ENCODE results near the gene CIDEA.

The CIDEA gene

DNA sequence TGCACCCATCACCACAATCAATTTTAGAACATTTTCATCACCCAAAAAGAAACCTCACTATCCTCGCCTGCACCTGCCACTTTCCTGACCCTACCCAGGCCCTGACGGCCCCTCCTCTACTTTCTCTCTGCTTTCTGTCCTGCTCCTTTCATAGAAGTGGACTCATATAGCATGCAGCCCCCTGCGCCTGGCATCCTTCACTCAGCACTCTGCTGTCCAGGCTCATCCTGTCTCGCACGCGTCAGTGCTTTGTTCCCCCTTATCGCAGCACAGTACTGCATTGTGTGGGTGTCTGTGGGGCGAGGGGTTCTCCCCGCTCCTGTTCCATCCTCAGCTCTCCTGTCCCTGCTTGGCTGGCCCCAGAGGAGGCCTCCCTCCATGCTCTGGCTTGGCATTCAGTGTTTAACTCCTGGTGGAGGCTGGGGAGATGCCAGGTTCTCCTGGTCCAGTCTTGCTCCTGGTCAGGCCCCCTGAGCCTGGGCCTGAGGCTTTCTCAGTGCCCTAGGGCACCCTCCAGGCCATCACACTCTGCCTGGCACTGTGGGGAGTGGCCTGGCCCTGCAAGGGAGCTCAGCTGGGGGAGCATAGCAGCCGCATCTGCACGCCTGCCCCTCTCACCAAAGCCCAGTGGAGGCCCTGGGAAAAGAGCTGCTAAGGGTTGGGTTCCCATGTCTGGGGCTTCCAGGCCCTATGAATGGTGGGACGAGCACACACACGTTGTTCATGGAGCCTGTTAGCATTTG is 47.3 kb downstream of the CIDEA start:
- DNase-seq = no peak

DNA sequence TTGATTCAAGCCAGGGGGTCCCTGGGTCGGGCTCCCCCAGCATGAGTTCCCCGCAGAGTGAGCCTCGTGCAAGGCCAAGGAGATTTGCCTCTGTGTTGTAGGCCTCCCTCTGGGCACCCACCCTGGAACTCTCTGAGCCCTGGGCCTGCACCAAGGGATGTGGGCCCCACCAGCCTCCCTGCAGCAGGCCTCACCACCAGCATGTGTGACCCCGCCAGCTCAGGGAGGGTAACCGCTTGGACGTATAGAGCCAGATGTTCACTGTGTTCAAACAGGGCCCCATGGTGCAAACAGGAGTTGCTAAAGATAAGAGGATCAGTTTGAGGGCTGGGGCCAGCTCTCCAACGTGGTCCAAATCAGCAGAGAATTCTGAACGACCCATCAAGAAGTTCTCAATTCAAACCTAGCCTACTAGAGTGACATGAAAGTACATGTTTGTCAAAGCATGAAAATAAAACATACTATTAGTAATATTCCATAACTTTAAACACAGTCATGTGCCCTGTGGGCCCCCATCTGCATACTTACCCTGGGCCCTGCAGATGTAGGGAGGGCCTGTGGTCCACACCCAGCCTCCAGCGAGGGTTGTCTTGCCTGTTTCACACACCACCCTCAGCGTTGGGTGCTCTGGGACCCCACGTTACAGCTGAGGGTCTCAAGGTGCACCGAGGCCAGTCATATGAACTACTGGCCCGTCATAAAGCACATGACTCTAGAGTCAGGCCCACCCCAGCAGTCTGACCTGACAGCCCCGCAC is 48.4 kb downstream of the CIDEA start:
- DNase-seq = no peak

DNA sequence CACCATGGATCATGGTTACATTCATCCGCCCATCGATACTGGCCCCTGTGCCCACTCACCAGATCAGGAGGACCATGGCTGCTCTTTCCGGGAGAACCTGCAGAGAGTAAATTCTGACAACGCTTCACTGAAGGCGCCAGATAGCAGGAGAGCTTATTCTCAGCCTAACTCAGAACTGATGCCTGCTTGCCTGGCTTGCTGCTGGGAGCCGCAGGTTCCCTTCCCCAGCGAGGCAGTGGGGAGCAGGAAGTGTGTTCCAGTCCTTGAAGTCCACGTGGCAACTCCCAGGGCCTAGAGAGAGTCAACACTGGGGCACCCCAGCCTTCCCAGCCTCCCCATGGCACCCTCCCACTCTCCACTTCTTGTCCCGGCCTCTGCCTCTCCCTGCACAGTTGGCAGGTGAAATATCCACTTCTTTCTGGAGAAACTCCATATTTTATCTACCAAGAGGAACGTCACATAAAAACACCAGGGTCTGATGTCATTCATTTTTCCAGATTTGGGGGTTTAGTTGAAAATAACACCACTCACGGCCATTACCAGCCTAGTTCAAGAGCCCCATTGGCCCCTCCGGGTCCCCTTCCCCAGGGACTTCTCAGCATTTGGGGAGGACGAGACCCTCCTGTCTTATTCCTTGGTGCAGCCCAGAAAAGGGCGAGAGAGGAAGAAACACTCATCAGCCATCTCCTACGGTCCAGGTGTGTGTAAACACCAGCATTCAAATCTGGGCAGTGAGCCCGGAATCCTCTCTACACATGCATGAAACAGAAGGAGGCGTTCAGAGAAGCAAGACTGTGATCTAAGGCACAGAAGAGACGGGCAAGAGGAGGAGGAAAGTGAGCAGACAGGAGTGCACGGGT is 50.4 kb downstream of the CIDEA start:
- no peak for DNase-seq

DNA sequence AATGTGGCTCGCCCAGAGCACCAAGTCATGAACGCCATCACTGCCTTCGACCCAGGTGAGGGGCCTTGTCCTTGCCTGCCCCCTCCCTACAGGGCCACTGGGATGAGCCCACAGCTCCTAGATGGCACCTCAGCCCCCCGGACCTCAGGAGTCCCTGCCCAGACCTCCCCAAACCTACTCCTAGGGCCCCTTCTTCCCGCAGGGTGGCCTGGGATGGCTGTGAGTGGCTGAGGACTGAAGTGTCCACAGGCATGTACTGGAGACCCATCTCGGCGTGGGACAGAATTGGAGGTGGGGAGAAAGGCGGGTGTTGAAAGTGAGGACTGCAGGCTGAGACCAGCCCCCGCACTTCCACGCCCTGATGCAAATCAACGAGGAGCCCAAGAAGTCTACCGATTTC is 51.0 kb downstream of the CIDEA start:
- DNase-seq = no peak

DNA sequence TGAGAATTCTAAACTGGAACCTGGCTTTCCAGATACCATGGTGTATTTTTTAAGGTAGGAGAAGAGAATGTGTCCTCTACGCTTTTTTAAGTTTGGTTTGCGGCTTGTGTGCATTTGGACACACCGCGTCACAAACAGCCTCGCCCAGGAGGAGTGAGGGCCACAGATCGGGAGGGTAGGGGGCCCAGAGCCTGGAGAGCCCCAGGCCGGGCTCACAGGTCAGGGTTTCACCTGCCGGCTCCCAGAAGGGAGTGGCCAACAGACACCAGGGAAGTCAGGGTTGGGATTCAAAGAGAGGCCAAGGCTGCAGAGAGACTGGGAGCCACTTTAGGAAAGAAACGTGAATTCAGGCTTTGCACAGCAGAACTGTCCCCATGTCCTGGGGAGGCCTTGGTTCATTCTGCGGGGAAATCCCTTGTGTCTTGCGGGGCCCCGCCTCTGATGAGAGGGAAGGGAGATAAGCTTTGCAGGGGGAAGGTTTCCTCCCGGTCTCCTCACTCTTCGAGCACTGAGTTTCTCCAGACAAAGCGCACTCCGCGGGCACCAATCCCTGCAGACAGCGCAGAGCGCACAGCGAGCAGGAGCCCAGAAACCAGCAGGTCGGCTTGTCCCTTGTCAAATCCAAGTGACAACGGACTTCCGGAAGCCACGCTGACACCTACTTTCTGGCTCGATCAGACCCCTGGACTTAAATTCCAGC is 51.9 kb downstream of the CIDEA start:
- DNase-seq = no peak

DNA sequence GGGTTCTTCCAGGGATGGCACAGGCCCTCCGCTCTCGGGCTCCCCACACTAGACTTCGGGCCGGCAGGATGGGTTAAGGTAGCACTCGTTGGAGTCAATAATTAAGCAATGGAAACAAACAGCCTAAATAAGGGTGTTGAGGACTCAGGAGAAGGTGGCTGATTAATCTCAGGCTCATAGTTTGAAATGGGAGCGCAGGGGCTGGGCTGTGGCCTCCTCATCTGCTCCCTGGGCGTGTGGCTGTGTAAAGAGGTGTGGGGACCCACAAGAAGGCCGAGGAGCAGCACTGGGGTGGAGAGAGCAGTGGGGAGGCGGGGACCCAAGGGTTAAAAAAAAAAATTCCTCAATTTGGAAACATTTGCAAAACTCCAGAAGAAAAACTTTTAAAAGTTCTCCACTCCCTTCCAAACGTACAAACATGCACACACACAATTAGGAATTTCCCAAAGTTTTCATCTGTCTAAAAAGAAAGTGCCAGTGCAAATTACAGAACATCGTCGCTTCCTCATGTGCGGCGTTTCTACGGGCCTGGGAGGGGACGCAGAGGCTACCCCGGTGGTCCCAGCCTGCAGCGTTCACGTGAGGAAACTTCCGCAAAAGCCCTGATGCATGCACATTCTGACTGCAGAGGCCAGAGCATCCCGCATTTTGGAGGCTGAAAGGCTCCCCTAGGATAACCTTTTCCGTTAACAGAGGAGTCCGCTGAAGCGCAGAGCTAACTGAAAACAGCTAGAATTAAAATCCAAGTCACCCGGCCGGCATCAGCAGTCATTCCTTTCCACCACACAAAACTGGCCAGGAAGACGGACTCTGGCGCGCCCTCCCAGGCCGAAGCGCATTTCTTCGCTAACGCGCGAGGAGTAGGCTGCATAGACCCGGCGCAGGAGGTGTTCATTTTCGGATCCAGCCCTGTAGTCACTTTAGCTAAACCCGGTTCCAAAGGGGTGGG is 52.9 kb downstream of the CIDEA start:
- peak; percentile 74 for DNase-seq

DNA sequence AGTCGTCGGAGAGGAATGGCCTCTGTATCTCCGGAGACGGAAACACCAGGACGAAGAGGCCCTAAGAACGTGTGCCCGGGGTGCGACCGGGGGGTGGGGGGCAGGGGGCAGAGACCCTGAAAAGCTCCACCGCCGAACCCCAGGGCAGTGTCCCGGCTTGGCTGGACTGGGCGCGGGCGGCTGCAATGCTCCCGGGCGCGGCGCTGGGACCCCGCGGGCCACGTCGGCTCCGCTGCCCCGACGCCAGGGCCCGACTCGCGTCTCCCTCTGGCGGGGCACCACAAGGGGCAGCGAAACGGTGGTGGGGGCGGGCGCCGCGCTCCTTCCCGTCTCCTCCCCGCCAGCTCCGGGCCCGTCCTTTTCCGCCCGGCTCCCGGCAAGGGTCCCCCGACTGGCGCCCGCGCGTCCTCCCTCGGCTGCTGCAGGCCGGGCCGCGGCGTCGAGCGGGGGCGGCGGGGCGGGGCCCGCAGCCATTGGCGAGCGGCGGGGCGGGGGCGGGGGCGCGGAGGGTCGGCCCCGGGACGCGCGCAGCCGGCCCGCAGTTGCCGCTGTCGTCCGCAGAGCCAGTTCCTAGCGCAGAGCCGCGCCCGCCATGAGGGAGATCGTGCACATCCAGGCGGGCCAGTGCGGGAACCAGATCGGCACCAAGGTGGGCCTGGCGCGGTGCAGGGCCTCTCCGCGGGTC is 53.7 kb downstream of the CIDEA start, which contains the start of gene TUBB6:
TUBB6 (plus strand) TSS at position 541 of the 685 bp plus-strand sequence; CDS start at position 593, 52 bp downstream.
- peak; percentile 93 for DNase-seq

DNA sequence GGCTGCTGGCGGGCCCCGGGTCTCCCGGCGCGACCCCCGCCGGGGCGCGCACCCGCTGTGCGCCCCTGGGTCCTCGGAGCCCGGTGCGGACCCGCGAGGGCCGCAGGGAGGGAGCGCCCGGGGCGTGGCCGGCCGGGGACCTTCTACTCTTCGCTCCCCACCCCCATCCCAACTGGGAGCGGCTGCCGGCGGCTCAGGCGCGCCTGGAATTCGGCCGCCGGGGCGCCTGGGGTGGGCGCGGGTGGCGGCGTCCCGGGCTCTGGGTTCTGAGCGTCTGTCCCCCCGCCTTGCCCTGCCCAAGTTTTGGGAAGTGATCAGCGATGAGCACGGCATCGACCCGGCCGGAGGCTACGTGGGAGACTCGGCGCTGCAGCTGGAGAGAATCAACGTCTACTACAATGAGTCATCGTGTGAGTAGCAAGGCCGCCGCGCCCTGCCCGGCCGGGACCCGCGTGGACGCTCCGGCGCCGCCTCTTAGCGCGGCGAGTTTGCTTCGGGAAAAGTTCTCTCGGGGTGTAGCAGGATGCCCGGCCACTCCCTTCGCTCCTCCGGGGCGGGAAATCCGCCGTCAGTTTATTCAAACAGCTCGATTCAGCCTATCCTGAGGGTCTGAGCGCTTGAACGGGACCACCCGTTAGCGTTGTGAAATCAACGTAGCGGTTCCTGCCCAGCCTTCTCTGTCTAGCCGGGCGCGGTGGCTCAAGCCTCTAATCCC is 54.4 kb downstream of the CIDEA start:
- peak; percentile 87 for DNase-seq

DNA sequence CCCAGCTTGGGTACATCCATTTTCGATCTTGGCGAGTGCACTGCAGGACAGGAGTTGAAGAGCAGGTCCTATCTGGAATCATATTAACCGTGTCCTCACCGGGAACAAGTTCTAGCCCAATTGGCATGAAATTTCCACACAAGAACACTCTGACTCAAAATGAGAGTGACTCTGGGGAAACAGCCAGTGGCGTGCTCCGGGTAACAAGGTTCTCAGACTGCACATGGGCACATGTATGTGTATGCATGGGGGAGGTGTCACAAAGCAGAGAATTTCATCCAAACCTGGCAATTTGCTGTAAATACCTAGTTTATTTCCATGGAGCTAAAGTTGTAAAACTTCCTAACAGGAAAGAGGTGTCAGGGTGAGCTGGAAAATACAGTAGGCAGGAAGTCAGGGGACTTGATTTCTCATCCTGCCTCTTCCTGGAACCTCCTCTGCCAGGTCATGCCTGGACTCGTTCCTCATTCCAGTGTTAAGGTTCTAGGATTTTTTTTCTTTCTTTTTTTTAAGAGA is 55.6 kb downstream of the CIDEA start:
- DNase-seq = no peak

DNA sequence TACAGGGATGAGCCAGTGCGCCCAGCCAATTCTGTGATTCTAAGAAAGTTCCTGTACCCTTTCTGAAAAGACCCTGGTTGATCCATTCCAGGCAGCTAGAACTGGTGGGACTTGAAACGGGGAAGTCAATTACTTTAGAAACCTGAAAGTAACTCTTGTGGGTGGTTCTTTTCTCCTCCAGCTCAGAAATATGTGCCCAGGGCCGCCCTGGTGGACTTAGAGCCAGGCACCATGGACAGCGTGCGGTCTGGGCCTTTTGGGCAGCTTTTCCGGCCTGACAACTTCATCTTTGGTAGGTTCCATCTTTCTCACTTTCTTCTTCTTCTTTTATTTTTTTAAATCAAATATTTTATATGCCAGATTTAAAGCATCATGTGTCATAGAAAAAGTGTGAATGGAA is 56.6 kb downstream of the CIDEA start:
- no peak for DNase-seq

DNA sequence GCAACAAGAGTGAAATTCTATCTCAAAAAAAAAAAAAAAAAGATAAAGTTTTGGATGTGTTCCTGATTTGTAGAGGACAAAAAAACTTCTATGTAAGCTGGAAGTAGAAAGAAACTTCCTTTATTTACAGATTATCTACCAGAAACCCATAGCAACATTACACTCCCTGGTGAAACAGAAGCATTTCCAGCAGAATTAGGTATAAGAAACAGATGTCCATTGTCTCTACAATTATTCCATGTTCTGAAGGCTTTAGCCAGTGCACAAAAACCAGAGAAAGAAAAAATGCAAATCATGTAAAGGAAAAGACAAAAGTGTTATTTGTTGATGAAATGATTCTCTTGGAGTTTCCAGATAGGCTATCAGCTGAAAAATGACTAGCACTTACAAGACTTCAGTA is 58.8 kb downstream of the CIDEA start:
- DNase-seq = no peak

DNA sequence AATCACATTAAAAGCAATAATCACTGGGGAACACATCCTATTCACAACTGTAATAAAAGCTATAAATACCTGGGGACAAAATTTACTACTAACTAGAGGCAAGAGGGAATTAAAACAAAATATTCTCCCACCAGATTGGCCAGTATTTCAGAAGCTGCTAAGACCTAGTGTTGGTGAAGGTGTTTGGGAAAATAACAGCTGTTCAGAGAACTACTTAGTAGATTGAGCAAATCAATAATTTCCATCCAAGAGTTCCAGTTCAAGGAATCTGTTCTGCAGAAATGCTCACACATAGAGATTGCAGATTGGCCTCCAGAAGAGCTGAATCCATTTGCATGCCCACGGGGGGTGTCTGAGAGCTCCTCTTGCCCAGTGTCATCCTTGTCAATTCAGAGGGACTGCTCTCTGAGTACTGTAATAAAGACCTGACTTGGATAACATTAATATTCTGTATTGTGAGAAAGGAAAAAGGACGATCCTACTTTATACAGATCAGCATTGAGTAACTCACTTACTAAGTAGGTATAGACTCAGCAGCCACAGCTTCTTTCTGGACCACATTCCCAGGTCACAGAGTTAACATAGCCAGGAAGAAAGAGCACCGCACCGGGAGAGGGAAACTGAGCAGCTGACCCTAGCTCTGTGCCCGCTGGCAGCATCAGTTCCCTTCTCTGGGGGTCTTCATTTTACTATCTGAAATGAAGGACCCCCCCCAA is 59.5 kb downstream of the CIDEA start:
- DNase-seq = no peak

DNA sequence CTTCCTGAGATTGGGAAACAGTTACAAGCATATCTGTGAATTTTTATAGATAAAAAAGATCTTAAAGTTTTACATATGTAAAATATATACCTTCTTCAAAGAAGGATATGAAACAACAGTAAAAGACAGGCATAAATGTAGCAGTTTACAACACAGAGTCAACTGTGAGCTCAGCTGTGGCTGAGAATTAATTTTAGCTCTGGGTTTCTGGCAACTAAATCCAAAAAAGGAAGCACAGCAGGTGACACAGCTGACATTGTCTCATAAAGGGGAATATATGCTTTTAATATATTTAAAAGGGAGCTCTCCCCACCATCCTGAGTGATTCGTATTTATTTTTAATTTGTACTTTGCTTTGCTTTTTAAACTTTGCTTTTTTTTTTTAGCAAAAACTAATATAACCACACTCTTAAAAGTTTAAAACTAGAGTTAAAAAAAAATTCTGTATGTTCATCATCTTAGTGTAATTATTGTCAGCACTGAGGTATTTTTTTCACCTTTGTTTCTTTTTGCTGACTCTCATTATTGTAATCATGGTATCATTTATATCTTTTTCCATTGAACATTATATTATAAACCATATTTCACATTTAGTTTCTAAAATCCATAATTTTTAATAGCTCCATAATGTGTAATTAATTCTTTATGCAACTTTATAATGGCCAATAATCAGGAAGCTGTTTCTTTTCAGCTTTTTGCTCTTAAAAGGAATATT is 60.6 kb downstream of the CIDEA start:
- no peak for DNase-seq

DNA sequence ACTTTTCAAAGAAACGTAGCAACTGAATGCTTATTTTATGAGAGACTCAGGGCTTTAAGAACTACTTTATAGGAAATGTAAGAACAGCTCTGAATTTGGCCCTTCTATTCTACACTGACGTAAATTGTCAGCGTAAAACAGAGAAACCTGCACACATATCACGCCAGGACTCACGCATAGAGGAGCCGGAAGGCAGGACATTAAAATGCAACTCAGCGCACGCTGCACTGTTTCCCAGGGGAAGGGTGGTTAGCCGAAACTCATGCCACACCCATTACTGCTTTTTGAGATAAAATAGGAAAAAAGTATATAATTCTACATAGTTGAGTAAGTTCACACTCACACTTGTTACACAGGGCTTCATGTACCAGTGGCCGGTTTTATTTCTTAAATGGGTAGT is 61.3 kb downstream of the CIDEA start:
- DNase-seq = no peak

DNA sequence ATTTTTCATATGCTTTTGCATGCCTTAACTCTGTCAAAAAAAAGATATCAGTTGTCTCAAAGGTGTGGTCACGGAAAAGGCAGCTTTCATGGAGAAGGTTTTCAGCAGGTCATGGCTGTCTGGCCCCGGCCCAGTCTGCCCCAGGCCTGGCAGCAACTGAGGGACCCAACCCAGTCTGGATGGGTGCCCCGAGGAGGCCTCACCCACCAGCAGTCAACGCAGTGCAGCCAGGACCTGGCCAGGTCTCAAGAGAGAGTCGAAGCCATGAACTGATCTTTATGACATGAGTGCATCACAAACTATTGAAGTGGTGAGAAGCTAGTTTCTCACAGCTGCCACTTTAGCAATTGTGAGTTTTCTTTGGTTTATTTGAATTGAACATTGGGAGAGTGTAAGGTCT is 61.8 kb downstream of the CIDEA start:
- DNase-seq = no peak

DNA sequence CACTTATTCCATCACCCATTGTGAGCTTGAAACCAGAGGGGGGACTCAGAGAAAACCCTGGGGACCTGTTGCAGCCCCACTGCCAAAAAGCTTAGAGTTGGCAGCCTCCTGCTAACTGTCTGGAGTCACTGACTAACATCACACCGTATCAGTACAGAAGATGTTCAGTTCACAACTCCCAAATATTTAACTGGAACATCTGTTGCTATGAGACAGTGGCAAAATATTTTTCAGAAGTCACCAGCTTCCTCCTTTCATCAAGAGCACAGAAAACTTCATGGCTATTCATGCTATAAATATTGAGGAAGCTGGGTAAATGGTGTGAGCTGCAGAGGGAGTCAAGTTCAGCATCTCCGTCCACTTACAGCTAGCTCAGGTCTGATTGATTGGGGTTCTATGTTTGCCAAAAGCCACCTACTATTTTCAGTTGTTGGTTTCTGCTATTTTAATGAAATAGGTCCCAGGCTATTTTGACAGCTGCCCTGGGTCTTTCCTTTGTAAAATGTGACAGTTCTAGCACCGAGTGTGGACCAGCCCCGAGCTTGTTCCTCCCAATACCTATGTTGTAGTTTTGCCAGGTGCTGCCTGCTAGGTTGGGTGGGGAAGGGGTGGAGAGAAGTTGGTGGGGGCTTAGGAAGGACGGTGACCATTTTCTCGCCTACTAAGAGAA is 63.6 kb downstream of the CIDEA start:
- DNase-seq = peak; percentile 62

DNA sequence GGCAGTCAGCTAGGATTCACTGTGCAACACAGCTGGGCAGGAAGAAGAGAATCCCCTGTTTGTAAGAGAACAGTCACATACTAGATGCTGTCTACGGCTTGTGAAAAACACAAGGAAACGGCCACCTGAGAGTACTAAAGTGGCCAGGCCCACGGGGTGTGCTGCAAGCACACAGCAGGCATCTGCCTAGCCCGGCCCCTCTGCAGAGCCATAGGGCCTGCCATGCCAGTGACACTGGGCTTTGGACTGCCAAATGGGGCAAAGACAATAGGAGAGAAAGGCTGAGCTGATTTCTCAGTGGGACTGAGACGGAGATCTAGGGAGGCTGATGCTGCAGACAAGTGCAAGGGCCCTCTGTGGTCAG is 64.2 kb downstream of the CIDEA start:
- no peak for DNase-seq

DNA sequence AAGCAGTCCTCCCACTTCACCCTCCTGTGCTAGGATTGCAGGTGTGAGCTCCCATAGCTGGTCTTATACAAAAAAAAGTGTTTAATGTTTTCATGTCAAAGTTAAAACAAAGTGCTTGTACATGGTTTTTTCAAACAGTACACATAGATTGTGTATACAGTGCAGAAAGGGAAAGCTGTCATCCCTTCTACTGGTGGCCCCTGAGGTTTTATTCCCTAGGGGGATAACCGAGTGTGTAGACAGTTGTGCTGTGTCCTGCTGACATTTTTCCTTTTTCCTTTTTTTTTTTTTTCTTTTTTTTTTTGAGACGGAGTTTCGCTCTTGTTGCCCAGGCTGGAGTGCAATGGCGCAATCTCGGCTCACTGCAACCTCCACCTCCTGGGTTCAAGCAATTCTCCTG is 64.7 kb downstream of the CIDEA start:
- DNase-seq = no peak
